Fibroblast of lung (primary cell): Measurements from ENCODE around the gene SYTL1.

Experiments used
- EZH2 ChIP-seq: IDR thresholded peaks from 2 replicates; pipeline ENCODE4 v1.5.1; 2012; ENCODE audit warnings: low read length, control low read depth, mild to moderate bottlenecking; ENCODE audit errors: missing control alignments
- TF ChIP-seq, protein P1 (sequence below), 2 donors: IDR thresholded peaks in 1 of 2; conservative IDR thresholded peaks in 1 of 2; 1 replicate in 1 of 2; 2 replicates in 1 of 2; pipeline ENCODE4 v1.5.1; 2011 to 2012; ENCODE audit warnings: low read length in 2 of 2, control low read depth in 1 of 2, inconsistent platforms in 1 of 2, low read depth in 1 of 2, mild to moderate bottlenecking in 1 of 2

DNA sequence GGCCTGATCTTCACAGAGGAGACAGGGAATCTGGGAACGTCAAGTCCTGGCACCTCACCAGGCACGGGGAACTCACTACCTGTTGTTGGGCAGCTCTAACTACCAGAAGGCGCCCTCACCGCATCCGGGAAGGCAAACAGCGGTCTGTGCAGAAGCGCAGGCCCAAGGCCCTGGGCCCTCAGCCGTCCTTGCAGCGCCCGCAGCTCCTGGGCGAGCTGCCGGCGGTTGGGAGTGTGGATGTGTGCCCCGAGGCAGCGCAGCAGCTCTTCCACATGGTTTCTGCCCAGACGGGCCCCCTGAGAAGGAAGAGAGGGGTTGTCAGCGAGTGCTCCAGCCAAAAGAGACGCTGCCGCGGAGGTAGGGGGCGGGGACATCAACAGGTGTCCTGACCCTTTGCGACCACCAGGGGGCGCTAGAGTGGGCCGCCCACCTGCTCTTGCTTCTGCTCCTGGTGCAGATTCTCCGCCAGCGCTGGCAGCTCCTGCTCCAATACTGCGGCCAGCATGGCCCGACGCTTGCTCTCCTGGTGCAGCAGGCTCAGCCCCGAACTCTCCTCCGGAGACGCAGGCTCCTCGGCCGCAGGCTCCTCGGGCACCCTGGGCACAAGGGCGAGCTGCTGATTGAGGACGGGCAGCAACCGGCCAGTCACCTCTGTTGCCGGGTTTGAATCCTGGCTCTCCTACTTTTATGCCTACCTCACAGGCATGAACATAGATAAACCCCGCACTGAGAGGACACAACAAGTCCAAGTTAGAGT lies 15.6 kb downstream of the SYTL1 start:
- TF ChIP-seq, protein P1, sequence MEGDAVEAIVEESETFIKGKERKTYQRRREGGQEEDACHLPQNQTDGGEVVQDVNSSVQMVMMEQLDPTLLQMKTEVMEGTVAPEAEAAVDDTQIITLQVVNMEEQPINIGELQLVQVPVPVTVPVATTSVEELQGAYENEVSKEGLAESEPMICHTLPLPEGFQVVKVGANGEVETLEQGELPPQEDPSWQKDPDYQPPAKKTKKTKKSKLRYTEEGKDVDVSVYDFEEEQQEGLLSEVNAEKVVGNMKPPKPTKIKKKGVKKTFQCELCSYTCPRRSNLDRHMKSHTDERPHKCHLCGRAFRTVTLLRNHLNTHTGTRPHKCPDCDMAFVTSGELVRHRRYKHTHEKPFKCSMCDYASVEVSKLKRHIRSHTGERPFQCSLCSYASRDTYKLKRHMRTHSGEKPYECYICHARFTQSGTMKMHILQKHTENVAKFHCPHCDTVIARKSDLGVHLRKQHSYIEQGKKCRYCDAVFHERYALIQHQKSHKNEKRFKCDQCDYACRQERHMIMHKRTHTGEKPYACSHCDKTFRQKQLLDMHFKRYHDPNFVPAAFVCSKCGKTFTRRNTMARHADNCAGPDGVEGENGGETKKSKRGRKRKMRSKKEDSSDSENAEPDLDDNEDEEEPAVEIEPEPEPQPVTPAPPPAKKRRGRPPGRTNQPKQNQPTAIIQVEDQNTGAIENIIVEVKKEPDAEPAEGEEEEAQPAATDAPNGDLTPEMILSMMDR (conservative IDR thresholded peaks at IDR 0.05 in 1 of 2, IDR thresholded peaks at IDR 0.05 in 1 of 2; ENCODE audit: low read depth in 1 of 2, low read length in 2 of 2) = peak; percentile 64 to 79
- TF ChIP-seq EZH2 = no peak
